Glomerular endothelial cell (primary cell): ENCODE data around the gene SERTAD1. TPM values are rescaled to one million over a fixed set of nuclear protein-coding genes. Genes with fewer than 3 reads are reported as not detected.
"Not testable (repeated sequence)": the region's sequence is repeated elsewhere in the genome, so short reads cannot be mapped to it uniquely, and the experiment has no call there.

ENCODE experiments used
- DNase-seq: peaks from one replicate; pipeline ENCODE4 v3.0.0-alpha.2; 2011; ENCODE audit warnings: low read depth, low spot score; ENCODE audit errors: extremely low read depth
- total RNA-seq: library from RNA; depleted of rRNA; stranded (reverse); fragments of >200 nt; gene quantifications from 2 replicates; pipeline ENCODE4 v1.2.3, GENCODE V29; 2015

SERTAD1 gene
- total RNA-seq, 1 donor from 2014 or later, result 17.3 TPM

GRCh38 chr19:40423938-40424337, 1.9 kb downstream of the SERTAD1 start:
- no peak for DNase-seq

GRCh38 chr19:40422748-40423566, 2.8 kb downstream of the SERTAD1 start:
- no peak for DNase-seq

- DNase-seq, result no peak
Measured at GRCh38 chr19:40421993-40422747, 3.6 kb downstream of the SERTAD1 start.

GRCh38 chr19:40420766-40421765, 4.7 kb downstream of the SERTAD1 start:
- no peak for DNase-seq

GRCh38 chr19:40420451-40420765, 5.4 kb downstream of the SERTAD1 start:
- DNase-seq, result no peak

DNA sequence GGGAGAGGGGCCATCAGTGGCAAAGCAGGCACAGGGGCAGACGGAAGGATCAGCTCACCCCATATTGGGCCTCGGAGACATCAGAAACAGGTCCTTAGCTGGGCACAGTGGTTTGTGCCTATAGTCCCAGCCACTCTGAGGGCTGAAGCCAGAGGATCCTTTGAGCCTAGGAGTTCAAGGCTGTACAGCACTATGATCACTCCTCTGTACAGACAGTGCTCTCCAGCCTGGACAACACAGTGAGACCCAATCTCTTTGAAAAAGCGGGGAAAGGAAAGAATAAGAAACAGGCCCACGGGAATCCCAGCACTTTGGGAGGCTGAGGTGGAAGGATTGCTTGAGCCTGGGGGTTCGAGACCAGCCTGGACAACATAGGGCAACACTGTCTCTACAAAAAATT, 6.0 kb downstream of the SERTAD1 start:
- DNase-seq, result no peak

DNA sequence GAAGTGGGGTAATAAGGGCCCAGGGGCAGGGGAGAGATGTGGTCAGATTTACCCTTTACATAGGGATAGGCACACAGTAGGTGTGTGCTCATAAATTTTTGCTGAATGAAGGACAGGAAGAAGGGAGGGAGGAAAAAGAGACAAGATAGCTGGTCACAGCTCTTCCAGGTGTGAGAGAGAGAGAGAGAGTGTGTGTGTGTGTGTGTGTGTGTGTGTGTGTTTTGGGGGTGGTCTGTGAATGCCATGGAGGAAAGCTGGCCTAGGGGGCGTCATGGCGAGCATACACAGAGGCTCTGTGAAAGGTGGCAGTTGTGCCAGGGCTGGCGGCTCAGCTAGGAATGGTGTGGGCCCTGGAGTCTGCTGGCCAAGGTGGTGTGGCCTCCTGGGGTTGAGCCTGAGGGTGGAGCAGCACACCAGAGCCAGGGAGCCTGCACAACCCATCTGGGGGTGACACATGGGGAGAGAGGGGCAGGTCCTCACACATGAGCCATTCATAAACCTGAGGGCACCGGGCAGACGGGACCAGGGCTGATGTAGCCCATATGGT, 6.7 kb downstream of the SERTAD1 start:
- no peak for DNase-seq

DNA sequence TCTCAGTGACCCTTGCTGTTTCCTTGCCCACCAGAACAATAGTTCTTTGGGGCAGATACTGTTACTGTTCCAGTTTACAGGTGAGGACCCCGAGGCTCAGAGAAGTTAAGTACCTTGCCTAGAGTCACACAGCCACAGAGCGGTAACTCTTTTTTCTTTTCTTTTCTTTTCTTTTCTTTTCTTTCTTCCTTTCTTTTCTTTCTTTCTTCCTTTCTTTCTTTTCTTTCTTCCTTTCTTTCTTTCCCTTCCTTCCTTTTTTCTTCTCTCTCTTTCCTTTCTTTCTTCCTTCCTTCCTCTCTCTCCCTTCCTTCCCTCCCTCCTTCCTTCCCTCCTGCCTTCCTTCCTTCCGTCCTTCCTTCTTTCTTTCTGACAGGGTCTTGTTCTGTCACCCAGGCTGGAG, 7.8 kb downstream of the SERTAD1 start:
- DNase-seq, result no peak

DNA sequence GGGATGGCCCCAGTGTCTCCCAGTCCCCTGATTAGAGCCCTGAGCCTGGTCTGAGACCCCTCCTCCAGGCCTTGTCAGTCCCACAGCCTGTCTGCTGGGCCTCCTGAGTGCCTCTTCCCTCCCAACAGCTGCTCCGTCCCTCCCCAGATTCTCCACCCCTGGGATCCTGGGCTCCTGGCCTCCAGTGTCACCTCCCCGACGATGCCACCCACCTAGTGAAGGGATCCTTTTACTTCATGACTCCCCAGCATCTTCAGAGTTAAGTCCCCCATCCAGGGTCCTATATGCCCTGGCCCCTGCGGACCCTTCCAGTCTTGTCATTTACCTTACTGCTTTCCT, 8.2 kb downstream of the SERTAD1 start:
- DNase-seq, result no peak

- DNase-seq, result no peak
Measured at GRCh38 chr19:40416918-40417642, 8.7 kb downstream of the SERTAD1 start.

- DNase-seq, result no peak
Measured at GRCh38 chr19:40415768-40416167, 10.0 kb downstream of the SERTAD1 start.

GRCh38 chr19:40414542-40415535, 11.0 kb downstream of the SERTAD1 start:
- DNase-seq, result no peak

GRCh38 chr19:40413291-40413845, 12.4 kb downstream of the SERTAD1 start, which contains the start of gene PRX:
Gene PRX (minus strand): TSS chr19:40413378. CDS start chr19:40407932, 5,446 bp downstream.
- no peak for DNase-seq

- DNase-seq, result no peak
Measured at GRCh38 chr19:40412866-40413265, 12.9 kb downstream of the SERTAD1 start.

GRCh38 chr19:40411958-40412499, 13.8 kb downstream of the SERTAD1 start:
- DNase-seq, result no peak

DNA sequence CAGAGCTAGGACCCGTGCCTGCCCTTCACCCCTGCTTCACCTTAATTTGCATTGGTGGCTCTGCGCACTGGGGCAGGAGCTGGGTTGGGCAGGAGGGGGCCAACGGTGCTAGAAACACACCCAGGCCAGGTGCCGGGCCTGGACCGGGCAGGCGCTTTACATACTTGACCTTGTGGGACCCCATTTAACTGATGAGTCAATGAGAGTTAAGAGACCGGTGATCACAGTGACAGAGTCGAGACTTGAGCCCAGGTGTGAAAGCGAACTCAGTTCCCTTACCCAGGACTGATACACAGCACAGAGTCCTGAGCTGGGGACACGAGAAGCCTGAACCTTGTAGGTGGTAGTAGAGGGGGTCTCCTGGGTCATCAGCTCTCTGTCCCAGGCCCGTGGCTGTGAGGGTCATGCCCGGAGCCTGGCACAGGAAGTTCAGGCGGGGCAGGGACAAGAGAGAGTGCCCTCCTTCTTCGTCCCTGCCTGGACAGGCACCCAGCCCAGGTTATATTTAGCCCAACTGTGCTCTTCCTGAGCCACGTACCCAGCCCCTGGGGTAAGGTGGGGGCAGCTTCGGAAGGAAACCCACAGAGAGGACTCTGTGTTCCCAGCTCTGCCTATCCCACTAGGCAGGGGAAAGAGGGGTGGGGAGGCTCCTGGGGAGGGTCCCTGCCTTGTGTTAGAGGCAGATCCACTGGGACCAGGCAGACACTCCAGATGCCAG, 14.5 kb downstream of the SERTAD1 start:
- no peak for DNase-seq

GRCh38 chr19:40410030-40410389, 15.8 kb downstream of the SERTAD1 start:
- no peak for DNase-seq

DNA sequence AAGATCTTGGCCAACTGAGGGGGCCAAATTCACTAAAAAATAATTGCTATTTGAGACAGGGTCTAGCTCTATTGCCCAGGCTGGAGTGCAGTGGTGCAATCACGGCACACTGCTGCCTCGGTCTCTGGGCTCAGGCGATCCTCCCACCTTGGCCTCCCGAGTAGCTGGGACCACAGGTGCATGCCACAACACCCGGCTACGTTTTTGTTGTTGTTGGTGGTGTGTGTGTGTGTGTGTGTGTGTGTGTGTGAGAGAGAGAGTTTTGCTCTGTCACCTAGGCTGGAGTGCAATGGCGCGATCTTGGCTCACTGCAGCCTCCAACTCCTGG, 17.2 kb downstream of the SERTAD1 start:
- not testable (repeated sequence) for DNase-seq
